Pancreas (tissue), 10 donors: ENCODE data around the gene PCAT7. TPM values are rescaled to one million over a fixed set of nuclear protein-coding genes. Genes with fewer than 3 reads are reported as not detected.
"Not testable (repeated sequence)": the region's sequence is repeated elsewhere in the genome, so short reads cannot be mapped to it uniquely, and the experiment has no call there.

Experiments
- ATAC-seq, 4 donors: fragments of 200-7000 bp; cut with Tn5 transposase; one replicate each; pipeline versions ENCODE4 v1.8.0 to v1.9.1; 2020; ENCODE audit warnings: mild to moderate bottlenecking in 4 of 4, moderate library complexity in 4 of 4
- DNase-seq, 6 donors: peaks; one replicate each; pipeline ENCODE4 v3.0.0-alpha.2; 2020
- FAIRE-seq: peaks from 2 replicates; lab custom pipeline; 2012; peaks lifted over from hg19 to GRCh38; lab: Jason Lieb, UNC
- H3K27ac ChIP-seq, 4 donors: fragments of 200-600 bp; sonication (generic); 1 replicate in 3 of 4; 2 replicates in 1 of 4; pipeline versions ENCODE4 v1.5.0 to v1.8.0; 2020
- H3K27me3 ChIP-seq, 4 donors: fragments of 200-600 bp; one replicate each; pipeline ENCODE4 v1.8.0; 2021
- H3K36me3 ChIP-seq, 3 donors: fragments of 200-600 bp; sonication (generic) in 1 of 3; one replicate each; pipeline versions ENCODE4 v1.5.0 to v1.8.0; 2020 to 2021
- H3K4me1 ChIP-seq, 3 donors: fragments of 200-600 bp; one replicate each; pipeline ENCODE4 v1.8.0; 2021
- H3K4me3 ChIP-seq, 4 donors: fragments of 200-600 bp; sonication (generic) in 2 of 4; one replicate each; pipeline versions ENCODE4 v1.5.0 to v1.8.0; 2020 to 2021
- H3K9me3 ChIP-seq, 4 donors: fragments of 200-600 bp; one replicate each; pipeline ENCODE4 v1.8.0; 2021
- WGBS, 2 donors: extraction: QIAGEN DNeasy Blood & Tissue Kit; methylation state at CpG; one replicate each; pipeline ENCODE4 v1.1.7; 2013; 5-methylcytosine and 5-hydroxymethylcytosine counted together
- intact Hi-C, 3 donors: fragments of 100-400 bp; cut with DNase I; formaldehyde crosslinking; loops; one replicate each; pipeline versions ENCODE4 v1.11.1 to v1.14.2; 2022
- polyA plus RNA-seq, 2 donors: library from polyadenylated mRNA; stranded (reverse); fragments of 200-250 nt; gene quantifications; one replicate each; pipeline ENCODE4 v1.2.3, GENCODE V29; 2013
- total RNA-seq, 6 donors: library from RNA; stranded (reverse); fragmentation: NEBNext Ultra II Directional in 4 of 6; extraction: Animal tissue kit (Norgen Biotek cat#: 25700) in 4 of 6; gene quantifications; one replicate each; pipeline versions ENCODE4 v1.2.1 to v1.2.4, GENCODE V29; 2021 to 2023
- TF ChIP-seq, protein P1 (sequence below), 4 donors: fragments of 200-600 bp; sonication (generic) in 3 of 4; IDR thresholded peaks; one replicate each; pipeline versions ENCODE4 v1.5.0 to v1.8.0; 2021; ENCODE audit warnings: antibody characterized with exemption in 4 of 4
- donor health status: healthy with polysubstance abuse.
- donor health status: DM: no; HTN: no; CAD: no; lungs with moderate emphysema.
- donor health status: DM: no; HTN: no; CAD: no.
- donor health status: control.
- donor health status: control.
- donor health status: Bipolar disorder and iron deficiency.
- donor health status: DM: yes; HTN: yes; CAD: no.
- donor health status: DM: no; HTN: no; CAD: no.
- donor health status: DM: no; HTN: no; CAD: no.
- donor health status: DM: yes; HTN: yes; CAD: no.

Gene PCAT7
- total and polyA plus RNA-seq, 8 donors, result 0.23 to 0.52 (median 0.31) TPM

DNA sequence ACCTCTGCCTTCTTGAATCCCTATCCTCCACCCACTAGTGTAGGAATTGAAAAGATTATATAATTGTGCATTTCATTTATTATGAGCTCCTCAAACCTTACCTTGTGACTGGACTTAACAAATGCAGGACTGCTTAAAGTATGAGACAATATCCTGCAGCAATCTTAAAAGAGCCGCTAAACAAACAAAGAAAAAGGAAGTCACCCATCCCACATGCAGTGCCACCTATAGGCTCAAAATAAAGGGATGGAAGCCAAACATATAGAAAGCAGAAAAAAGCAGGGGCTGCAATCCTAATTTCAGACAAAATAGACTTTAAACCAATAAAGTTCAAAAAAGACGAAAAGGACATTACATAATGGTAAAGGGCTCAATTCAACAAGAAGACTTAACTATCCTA lies 8.7 kb downstream of the PCAT7 start:
- intact Hi-C loops, result no loop called here
- FAIRE-seq, result no peak
- H3K27me3 ChIP-seq, result no peaks in the 10 kb centered on the region
- no peak for DNase-seq
- WGBS, 2 donors, result 88 to 90% methylated on average over 2 of the region's 2 CpGs
- no peaks in the 10 kb centered on the region for H3K36me3 ChIP-seq
- H3K4me3 ChIP-seq, result no peak overlapping the region
- no peaks in the 10 kb centered on the region for H3K4me1 ChIP-seq
- H3K27ac ChIP-seq, result no peak overlapping the region
- TF ChIP-seq, protein P1, sequence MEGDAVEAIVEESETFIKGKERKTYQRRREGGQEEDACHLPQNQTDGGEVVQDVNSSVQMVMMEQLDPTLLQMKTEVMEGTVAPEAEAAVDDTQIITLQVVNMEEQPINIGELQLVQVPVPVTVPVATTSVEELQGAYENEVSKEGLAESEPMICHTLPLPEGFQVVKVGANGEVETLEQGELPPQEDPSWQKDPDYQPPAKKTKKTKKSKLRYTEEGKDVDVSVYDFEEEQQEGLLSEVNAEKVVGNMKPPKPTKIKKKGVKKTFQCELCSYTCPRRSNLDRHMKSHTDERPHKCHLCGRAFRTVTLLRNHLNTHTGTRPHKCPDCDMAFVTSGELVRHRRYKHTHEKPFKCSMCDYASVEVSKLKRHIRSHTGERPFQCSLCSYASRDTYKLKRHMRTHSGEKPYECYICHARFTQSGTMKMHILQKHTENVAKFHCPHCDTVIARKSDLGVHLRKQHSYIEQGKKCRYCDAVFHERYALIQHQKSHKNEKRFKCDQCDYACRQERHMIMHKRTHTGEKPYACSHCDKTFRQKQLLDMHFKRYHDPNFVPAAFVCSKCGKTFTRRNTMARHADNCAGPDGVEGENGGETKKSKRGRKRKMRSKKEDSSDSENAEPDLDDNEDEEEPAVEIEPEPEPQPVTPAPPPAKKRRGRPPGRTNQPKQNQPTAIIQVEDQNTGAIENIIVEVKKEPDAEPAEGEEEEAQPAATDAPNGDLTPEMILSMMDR (IDR thresholded peaks at IDR 0.05), result no peak
- H3K9me3 ChIP-seq, result no peaks in the 10 kb centered on the region
- no peak for ATAC-seq

DNA sequence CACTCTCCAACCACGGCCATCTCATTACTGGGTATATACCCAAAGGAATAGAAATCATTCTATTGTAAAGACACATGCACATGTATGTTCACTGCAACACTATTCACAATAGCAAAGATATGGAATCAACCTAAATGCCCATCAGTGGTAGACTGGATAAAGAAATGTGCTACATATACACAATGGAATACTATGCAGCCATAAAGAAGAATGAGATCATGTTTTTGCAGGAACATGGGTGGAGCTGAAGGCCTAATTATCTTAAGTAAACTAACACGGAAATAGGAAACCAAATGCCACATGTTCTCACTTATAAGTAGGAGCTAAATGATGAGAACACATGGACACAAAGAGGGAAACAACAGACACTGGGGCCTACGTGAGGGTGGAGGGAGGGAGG lies 9.4 kb downstream of the PCAT7 start:
- WGBS, 2 donors, result 72 to 76% methylated on average over 3 of the region's 3 CpGs
- DNase-seq, H3K9me3 ChIP-seq, FAIRE-seq, H3K36me3 ChIP-seq, H3K4me3 ChIP-seq, ATAC-seq, H3K27ac ChIP-seq, H3K4me1 ChIP-seq, H3K27me3 ChIP-seq, intact Hi-C loops: not testable (repeated sequence)

DNA sequence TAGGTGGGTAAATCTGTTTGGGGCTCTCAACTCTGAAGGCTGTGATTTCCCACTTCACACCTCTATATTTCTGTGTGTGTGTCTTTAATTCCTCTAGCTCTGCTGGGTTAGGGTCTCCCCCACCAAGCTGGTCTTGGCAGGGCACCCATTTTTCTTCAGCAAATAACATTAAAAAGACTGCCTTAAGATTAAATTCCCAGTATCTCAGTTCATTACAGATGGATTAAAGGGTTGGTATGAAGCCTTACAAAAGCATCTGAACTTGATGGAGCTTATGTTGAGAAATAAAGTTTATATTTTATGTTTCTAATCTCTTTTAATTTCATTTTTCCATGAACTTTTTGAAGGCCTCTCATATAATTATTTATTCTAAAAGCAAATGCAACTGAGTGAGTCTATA lies 11.7 kb downstream of the PCAT7 start:
- no peaks in the 10 kb centered on the region for H3K27me3 ChIP-seq
- no peaks in the 10 kb centered on the region for H3K4me1 ChIP-seq
- H3K27ac ChIP-seq, result no peak overlapping the region
- TF ChIP-seq, protein P1 (IDR thresholded peaks at IDR 0.05), result no peak
- intact Hi-C loops, result no loop called here
- FAIRE-seq (no peak), ATAC-seq (no peak), DNase-seq (no peak)
- no peak overlapping the region for H3K4me3 ChIP-seq
- no peaks in the 10 kb centered on the region for H3K36me3 ChIP-seq
- no peaks in the 10 kb centered on the region for H3K9me3 ChIP-seq

DNA sequence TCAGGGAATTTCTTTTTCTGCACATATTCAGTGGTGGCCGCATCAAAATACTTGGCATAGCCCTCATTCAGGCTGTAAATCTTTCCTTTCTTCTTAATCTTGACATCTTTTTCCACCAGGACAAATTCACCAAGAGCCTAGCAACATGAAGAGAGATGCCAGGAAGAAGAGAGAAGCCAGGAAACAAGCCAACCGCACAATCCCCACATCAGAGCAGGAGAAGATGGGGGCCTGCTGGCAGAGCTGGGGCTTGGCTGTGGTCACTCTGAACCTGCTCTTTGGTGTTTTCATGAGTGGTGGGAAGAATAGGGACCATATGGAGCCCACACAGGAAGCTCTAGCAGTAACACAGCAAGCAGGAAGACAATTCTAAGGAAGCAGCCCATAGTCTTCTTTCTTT lies 12.4 kb downstream of the PCAT7 start:
- TF ChIP-seq, protein P1 (IDR thresholded peaks at IDR 0.05), result no peak
- Histone ChIP-seq H3K27me3 (no peaks in the 10 kb centered on the region), H3K4me1 (no peaks in the 10 kb centered on the region), H3K9me3 (no peaks in the 10 kb centered on the region), H3K36me3 (no peaks in the 10 kb centered on the region), H3K27ac (no peak overlapping the region), H3K4me3 (no peak overlapping the region)
- intact Hi-C loops, result no loop called here
- FAIRE-seq (no peak), DNase-seq (no peak), ATAC-seq (no peak)
- WGBS, 2 donors, result 93 to 94% methylated on average over 2 of the region's 2 CpGs

DNA sequence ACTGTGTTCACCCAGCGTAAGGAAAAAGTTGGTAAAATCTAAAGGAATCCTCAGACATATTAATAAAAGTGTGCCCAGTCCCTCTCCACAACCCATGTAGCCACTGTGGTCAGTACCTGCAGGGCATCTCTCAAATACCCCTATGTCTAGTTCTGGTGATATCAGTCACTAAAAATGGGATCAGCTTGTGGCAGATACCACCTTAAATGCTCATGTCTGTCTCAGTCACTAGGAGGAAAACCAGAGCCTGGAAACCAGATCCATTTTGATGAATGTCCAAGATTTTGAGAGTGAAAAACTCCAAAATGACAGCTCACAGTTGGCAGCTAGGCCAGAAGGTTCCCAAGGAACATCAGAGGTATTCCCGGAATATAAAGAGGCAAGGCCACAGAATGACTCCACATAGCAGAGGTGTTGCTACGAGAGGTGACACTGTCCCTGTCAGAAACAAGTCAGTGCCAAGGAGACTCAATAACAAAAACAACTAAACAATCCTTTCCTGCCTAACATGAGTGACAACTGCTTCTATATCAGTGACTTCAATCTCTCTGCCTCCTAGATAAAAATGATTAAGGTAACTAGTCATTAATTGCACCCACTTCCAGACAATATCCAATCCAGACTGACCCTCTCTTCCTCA lies 13.5 kb downstream of the PCAT7 start:
- Histone ChIP-seq H3K36me3 (no peaks in the 10 kb centered on the region), H3K27me3 (no peaks in the 10 kb centered on the region), H3K4me1 (no peaks in the 10 kb centered on the region), H3K9me3 (no peaks in the 10 kb centered on the region), H3K4me3 (no peak overlapping the region), H3K27ac (no peak overlapping the region)
- intact Hi-C loops, result no loop called here
- FAIRE-seq, result no peak
- ATAC-seq, result no peak
- TF ChIP-seq, protein P1 (IDR thresholded peaks at IDR 0.05), result no peak
- 78 to 88% methylated on average over 3 of the region's 3 CpGs for WGBS, 2 donors
- DNase-seq, result no peak
